Measurements from ENCODE around the gene EFNA5.

DNA sequence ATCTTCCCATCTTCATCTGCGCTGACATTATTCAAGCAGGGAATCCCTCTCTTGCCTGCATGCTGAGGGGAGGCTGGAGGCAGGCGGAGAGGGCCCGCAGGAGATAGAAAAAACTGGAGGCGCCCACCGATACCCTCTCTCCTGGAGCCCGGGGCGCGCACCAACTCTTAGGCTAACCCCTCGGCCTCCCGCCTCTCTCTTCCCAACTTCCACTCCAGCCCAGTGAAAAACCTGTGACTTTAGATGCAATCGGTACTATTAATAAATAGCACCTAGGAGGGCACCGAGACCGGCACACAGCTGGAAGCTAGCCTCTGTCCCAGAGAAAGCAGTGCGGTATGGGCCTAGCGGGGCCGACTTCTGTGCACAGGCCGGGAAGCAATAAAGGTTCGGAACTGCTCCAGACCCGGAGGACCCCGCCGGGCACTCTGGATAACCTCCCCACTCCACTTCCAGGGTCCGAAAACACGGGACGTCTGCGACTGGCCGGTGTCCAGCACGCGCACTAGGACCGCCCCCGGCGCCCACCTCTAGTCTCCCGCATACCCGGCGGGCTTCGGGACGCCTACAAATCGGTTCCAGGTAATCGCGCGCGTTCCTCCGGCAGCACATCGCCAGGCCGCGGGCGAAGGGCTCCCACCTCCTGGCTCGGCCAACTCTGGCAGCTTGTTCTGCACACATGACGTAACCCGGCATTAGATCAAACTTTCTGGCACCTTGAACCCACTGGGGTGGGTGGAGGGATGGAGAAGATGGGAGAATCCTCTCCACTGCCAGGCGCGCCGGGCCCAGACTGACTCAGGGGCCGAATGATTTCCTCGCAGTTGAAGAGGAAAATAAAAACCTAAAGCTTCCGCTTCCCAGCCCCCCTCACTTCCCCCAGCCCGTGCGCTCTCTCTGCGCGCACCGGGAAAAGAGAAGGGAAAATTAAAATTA lies 1.4 kb downstream of the EFNA5 start:
- TF ChIP-seq RAD21 (IDR thresholded peaks at IDR 0.05 in 1 of 2, conservative IDR thresholded peaks at IDR 0.05 in 1 of 2; ENCODE audit: low read depth in 2 of 2, low read length in 2 of 2) (no peak), EP300 (IDR thresholded peaks at IDR 0.05; ENCODE audit: borderline replicate concordance in 1 of 2, low read depth in 2 of 2, low read length in 2 of 2) (no peak), CTCF (IDR thresholded peaks at IDR 0.05; ENCODE audit: control extremely low read depth in 1 of 3, insufficient read depth in 1 of 3, low read depth in 1 of 3, low read length in 3 of 3) (no peak), EZH2 (IDR thresholded peaks at IDR 0.05; ENCODE audit: low read depth, low read length, severe bottlenecking) (no peak)
- TF ChIP-seq, protein P1, sequence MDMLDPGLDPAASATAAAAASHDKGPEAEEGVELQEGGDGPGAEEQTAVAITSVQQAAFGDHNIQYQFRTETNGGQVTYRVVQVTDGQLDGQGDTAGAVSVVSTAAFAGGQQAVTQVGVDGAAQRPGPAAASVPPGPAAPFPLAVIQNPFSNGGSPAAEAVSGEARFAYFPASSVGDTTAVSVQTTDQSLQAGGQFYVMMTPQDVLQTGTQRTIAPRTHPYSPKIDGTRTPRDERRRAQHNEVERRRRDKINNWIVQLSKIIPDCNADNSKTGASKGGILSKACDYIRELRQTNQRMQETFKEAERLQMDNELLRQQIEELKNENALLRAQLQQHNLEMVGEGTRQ (IDR thresholded peaks at IDR 0.05; ENCODE audit: low read length), result no peak

Measured in H1 (cell line).